B cell (primary cell): ENCODE measurements around the gene CECR2. TPM values are rescaled to one million over a fixed set of nuclear protein-coding genes. Genes with fewer than 3 reads are reported as not detected.

ENCODE experiments used
- ATAC-seq: fragments of 200-7000 bp; cut with Tn5 transposase; one replicate; pipeline ENCODE4 v1.10.0; 2021; ENCODE audit warnings: low read depth, mild to moderate bottlenecking, moderate number of reproducible peaks, moderate library complexity
- CTCF ChIA-PET: fragments of 350-600 bp; sonication (Branson Sonifier 250); formaldehyde crosslinking; loops from one replicate; lab custom pipeline; 2021; ENCODE audit warnings: antibody characterized with exemption, inconsistent platforms; lab: Charles Lee
- POLR2A ChIA-PET: fragments of 350-600 bp; sonication (Branson Sonifier 250); formaldehyde crosslinking; loops from one replicate; lab custom pipeline; 2021; ENCODE audit warnings: antibody characterized with exemption; lab: Charles Lee
- DNase-seq: peaks from one replicate; pipeline ENCODE4 v3.0.0; 2013
- H2AFZ ChIP-seq: 2 replicates; pipeline ENCODE4 v1.6.1; 2012; ENCODE audit warnings: mild to moderate bottlenecking, low read depth, low read length; ENCODE audit not compliant: insufficient read depth, poor library complexity, severe bottlenecking
- H3K27ac ChIP-seq, 2 donors: 1 replicate in 1 of 2; 2 replicates in 1 of 2; pipeline ENCODE4 v1.5.1; 2012 to 2013; ENCODE audit warnings: low read length in 2 of 2, mild to moderate bottlenecking in 2 of 2, moderate library complexity in 1 of 2
- H3K27me3 ChIP-seq, 4 experiments: fragments of 200-600 bp in 1 of 4; sonication (generic) in 1 of 4; replicated peaks in 1 of 4; 1 replicate in 2 of 4; 2 replicates in 2 of 4; pipeline versions ENCODE4 v1.6.1 to v1.7.0; 2013 to 2016; ENCODE audit warnings: low read length in 3 of 4, mild to moderate bottlenecking in 2 of 4, mixed read lengths in 1 of 4, moderate library complexity in 1 of 4; ENCODE audit not compliant: insufficient read depth in 4 of 4, control insufficient read depth in 3 of 4; ENCODE audit errors: control extremely low read depth in 1 of 4
- H3K36me3 ChIP-seq, 2 experiments: replicated peaks in 1 of 2; 1 replicate in 1 of 2; 2 replicates in 1 of 2; pipeline versions ENCODE4 v1.6.1 to v1.7.1; 2013; ENCODE audit warnings: low read length in 1 of 2; ENCODE audit not compliant: insufficient read depth in 2 of 2, control insufficient read depth in 1 of 2; ENCODE audit errors: control extremely low read depth in 1 of 2, extremely low read depth in 1 of 2
- H3K4me1 ChIP-seq, 2 donors: fragments of 200-600 bp in 1 of 2; sonication (generic) in 1 of 2; 1 replicate in 1 of 2; 2 replicates in 1 of 2; pipeline versions ENCODE4 v1.5.1 to v1.6.1; 2013 to 2017; ENCODE audit warnings: low read length in 2 of 2; ENCODE audit not compliant: control insufficient read depth in 2 of 2, insufficient read depth in 2 of 2
- H3K4me2 ChIP-seq: replicated peaks from 2 replicates; pipeline ENCODE3; 2012; ENCODE audit warnings: mild to moderate bottlenecking, low read depth, low read length; ENCODE audit not compliant: poor library complexity, severe bottlenecking
- H3K4me3 ChIP-seq, 5 experiments: fragments of 200-600 bp in 1 of 5; sonication (generic) in 1 of 5; 1 replicate in 3 of 5; 2 replicates in 2 of 5; pipeline versions ENCODE4 v1.5.1 to v1.7.0; 2011 to 2016; ENCODE audit warnings: low read length in 4 of 5, mild to moderate bottlenecking in 4 of 5, low read depth in 2 of 5, control low read depth in 1 of 5, moderate library complexity in 1 of 5; ENCODE audit not compliant: insufficient read depth in 1 of 5; ENCODE audit errors: control extremely low read depth in 1 of 5, extremely low read depth in 1 of 5
- H3K79me2 ChIP-seq: fragments of 200-600 bp; sonication (generic); one replicate; pipeline ENCODE4 v1.6.0; 2016; ENCODE audit warnings: low read length; ENCODE audit not compliant: control insufficient read depth, insufficient read depth
- H3K9ac ChIP-seq: fragments of 200-600 bp; sonication (generic); 2 replicates; pipeline ENCODE4 v1.6.1; 2017; ENCODE audit warnings: mild to moderate bottlenecking, low read length, moderate library complexity
- H3K9me3 ChIP-seq, 3 donors: one replicate each; pipeline versions ENCODE4 v1.6.1 to v1.7.1; 2013; ENCODE audit warnings: low read length in 2 of 3; ENCODE audit not compliant: control insufficient read depth in 2 of 3, insufficient read depth in 1 of 3; ENCODE audit errors: control extremely low read depth in 1 of 3
- H4K20me1 ChIP-seq: 2 replicates; pipeline ENCODE4 v1.6.0; 2012; ENCODE audit warnings: mild to moderate bottlenecking, low read length; ENCODE audit not compliant: insufficient read depth, control insufficient read depth, poor library complexity, severe bottlenecking
- H3K27ac Mint-ChIP-seq: one replicate; pipeline ENCODE4 v1.8.0; 2021; ENCODE audit warnings: mixed read lengths
- H3K27me3 Mint-ChIP-seq: one replicate; pipeline ENCODE4 v1.8.0; 2021; ENCODE audit warnings: mixed read lengths
- H3K4me1 Mint-ChIP-seq: one replicate; pipeline ENCODE4 v1.8.0; 2021; ENCODE audit warnings: mixed read lengths
- H3K4me3 Mint-ChIP-seq: one replicate; pipeline ENCODE4 v1.8.0; 2021; ENCODE audit warnings: mixed read lengths
- H3K9me3 Mint-ChIP-seq: one replicate; pipeline ENCODE4 v1.8.0; 2022; ENCODE audit warnings: mixed read lengths; ENCODE audit not compliant: insufficient read depth
- EZH2 ChIP-seq: IDR thresholded peaks from 2 replicates; pipeline ENCODE4 v1.6.1; 2012; ENCODE audit warnings: borderline replicate concordance, low read depth, mild to moderate bottlenecking, moderate library complexity, low read length; ENCODE audit not compliant: insufficient read depth, poor library complexity, severe bottlenecking
- WGBS: methylation state at CpG from one replicate; pipeline ENCODE4 v1.1.5; 2013; ENCODE audit warnings: missing lambda C conversion rate; ENCODE audit not compliant: insufficient coverage; 5-methylcytosine and 5-hydroxymethylcytosine counted together
- intact Hi-C: fragments of 100-400 bp; cut with micrococcal nuclease; formaldehyde crosslinking; loops from one replicate; pipeline ENCODE4 v1.10.0; 2022
- polyA plus RNA-seq: library from polyadenylated mRNA; depleted of rRNA; stranded (reverse); fragments of >200 nt; gene quantifications from 2 replicates; pipeline ENCODE4 v1.2.3, GENCODE V29; 2012
- total RNA-seq, 2 donors: library from RNA; stranded (reverse); fragments of 120-200 nt in 1 of 2; gene quantifications; 1 replicate in 1 of 2; 2 replicates in 1 of 2; pipeline versions ENCODE4 v1.2.3 to v1.2.4, GENCODE V29; 2013 to 2022
- TF ChIP-seq, protein P1 (sequence below): fragments of 200-600 bp; IDR thresholded peaks from one replicate; pipeline ENCODE4 v1.8.0; 2022; ENCODE audit warnings: antibody characterized with exemption, mild to moderate bottlenecking

Gene CECR2
- total and polyA plus RNA-seq, 2 donors (not counting 1 experiment from before 2014, with no cell fraction given) = 0.13 to 6.6 TPM

DNA sequence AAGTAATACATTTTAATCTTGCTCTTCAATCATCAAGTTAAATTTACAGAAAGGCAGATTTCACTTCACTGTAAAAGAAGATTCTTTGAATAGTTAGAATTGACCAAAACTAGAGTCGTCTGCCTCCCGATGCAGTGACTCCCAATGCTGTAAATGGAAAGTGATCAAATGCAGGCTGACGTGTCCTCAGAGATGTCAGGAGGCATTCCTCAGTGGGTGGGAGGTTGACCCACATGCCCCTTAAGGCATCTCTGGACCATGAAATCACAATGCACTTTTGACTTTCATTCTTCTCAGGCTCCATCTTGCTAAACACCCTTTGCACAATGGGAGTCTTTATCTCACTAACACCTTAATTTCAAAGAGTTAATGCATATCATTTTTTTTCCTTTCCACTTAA, 19.0 kb upstream of the CECR2 start:
- Histone ChIP-seq H3K4me2 (no peak overlapping the region), H2AFZ (no peak overlapping the region), H3K79me2 (no peaks in the 10 kb centered on the region), H4K20me1 (no peaks in the 10 kb centered on the region), H3K27ac (no peak overlapping the region), H3K36me3 (no peaks in the 10 kb centered on the region), H3K27me3 (no peaks in the 10 kb centered on the region), H3K4me1 (no peaks in the 10 kb centered on the region), H3K9ac (no peak overlapping the region), H3K4me3 (no peak overlapping the region), H3K9me3 (no peaks in the 10 kb centered on the region)
- Mint-ChIP-seq H3K27ac (no peak overlapping the region), H3K9me3 (no peaks in the 10 kb centered on the region), H3K4me3 (no peak overlapping the region), H3K27me3 (peaks cover 10% of the 10 kb centered on the region), H3K4me1 (no peaks in the 10 kb centered on the region)
- CTCF ChIA-PET = interaction anchor here (0.7 to 1.3 kb wide), 3 partner anchors 44 to 178 kb away, joined by 3 read pairs; no protein-coding TSS in a partner anchor
- ATAC-seq (no peak), DNase-seq (no peak)
- POLR2A ChIA-PET = no interaction called here
- intact Hi-C loops = no loop called here
- no peak for TF ChIP-seq EZH2
- TF ChIP-seq, protein P1, sequence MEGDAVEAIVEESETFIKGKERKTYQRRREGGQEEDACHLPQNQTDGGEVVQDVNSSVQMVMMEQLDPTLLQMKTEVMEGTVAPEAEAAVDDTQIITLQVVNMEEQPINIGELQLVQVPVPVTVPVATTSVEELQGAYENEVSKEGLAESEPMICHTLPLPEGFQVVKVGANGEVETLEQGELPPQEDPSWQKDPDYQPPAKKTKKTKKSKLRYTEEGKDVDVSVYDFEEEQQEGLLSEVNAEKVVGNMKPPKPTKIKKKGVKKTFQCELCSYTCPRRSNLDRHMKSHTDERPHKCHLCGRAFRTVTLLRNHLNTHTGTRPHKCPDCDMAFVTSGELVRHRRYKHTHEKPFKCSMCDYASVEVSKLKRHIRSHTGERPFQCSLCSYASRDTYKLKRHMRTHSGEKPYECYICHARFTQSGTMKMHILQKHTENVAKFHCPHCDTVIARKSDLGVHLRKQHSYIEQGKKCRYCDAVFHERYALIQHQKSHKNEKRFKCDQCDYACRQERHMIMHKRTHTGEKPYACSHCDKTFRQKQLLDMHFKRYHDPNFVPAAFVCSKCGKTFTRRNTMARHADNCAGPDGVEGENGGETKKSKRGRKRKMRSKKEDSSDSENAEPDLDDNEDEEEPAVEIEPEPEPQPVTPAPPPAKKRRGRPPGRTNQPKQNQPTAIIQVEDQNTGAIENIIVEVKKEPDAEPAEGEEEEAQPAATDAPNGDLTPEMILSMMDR = no peak
- 100% methylated on average over 2 of the region's 3 CpGs for WGBS

DNA sequence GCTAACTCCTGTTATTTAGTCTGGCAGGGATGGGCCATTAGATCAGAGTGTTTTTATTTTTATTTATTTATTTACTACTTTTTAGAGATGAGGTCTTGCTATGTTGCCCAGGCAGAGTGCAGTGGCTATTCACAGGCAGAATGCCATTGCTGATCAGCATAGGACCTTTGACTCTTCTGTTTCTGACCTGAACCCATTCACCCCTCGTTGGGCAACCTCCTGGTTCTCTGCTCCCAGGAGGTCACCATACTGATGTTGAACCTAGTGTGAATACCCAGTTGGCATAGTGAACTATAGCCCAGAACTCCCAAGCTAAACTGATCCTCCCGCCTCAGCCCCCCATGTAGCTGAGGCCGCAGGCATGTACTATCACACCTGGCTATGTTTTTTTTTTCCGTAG, 16.5 kb upstream of the CECR2 start:
- no peak for TF ChIP-seq EZH2
- Histone ChIP-seq H3K36me3 (no peaks in the 10 kb centered on the region), H2AFZ (no peak overlapping the region), H3K4me3 (no peak overlapping the region), H4K20me1 (no peaks in the 10 kb centered on the region), H3K4me2 (no peak overlapping the region), H3K9me3 (no peaks in the 10 kb centered on the region), H3K9ac (no peak overlapping the region), H3K27me3 (no peaks in the 10 kb centered on the region), H3K79me2 (no peaks in the 10 kb centered on the region), H3K4me1 (no peaks in the 10 kb centered on the region), H3K27ac (no peak overlapping the region)
- 93% methylated on average over 4 of the region's 4 CpGs for WGBS
- Mint-ChIP-seq H3K27me3 (peaks cover 9% of the 10 kb centered on the region), H3K27ac (no peak overlapping the region), H3K9me3 (no peaks in the 10 kb centered on the region), H3K4me3 (no peak overlapping the region), H3K4me1 (no peaks in the 10 kb centered on the region)
- intact Hi-C loops = no loop called here
- no peak for DNase-seq
- CTCF ChIA-PET = interaction anchor here (0.6 kb wide), 1 partner anchor 177 kb away, joined by 4 read pairs; no protein-coding TSS in a partner anchor
- POLR2A ChIA-PET = interaction anchor here (0.7 kb wide), 1 partner anchor 106 kb away, joined by 5 read pairs; no protein-coding TSS in a partner anchor
- ATAC-seq = no peak
